ENCODE results near the gene GABRB3. TPM values are rescaled to one million over a fixed set of nuclear protein-coding genes. Genes with fewer than 3 reads are reported as not detected.

The GABRB3 gene
- polyA plus RNA-seq, 2 donors: 0.08 to 0.45 TPM

GRCh38 chr15:26690778-26691177 is 82.1 kb downstream of the GABRB3 start:
- 54 to 60% methylated on average over 2 of the region's 2 CpGs for WGBS, 2 donors

GRCh38 chr15:26689462-26689861 is 83.4 kb downstream of the GABRB3 start:
- 55 to 61% methylated on average over 7 of the region's 7 CpGs for WGBS, 2 donors
- Histone ChIP-seq H3K4me3 (ENCODE audit: low read depth in 1 of 2, low read length in 2 of 2) (no peak overlapping the region), H3K27me3 (ENCODE audit: control insufficient read depth in 1 of 2, insufficient read depth in 2 of 2, low read length in 2 of 2) (no peaks in the 10 kb centered on the region), H3K9me3 (ENCODE audit: control insufficient read depth in 2 of 2, insufficient read depth in 1 of 2, low read depth in 1 of 2, low read length in 1 of 2) (peaks cover 0 to 10% of the 10 kb centered on the region in 2 donors), H3K36me3 (ENCODE audit: control insufficient read depth in 2 of 2, insufficient read depth in 2 of 2, low read length in 1 of 2) (no peaks in the 10 kb centered on the region), H3K4me1 (ENCODE audit: control insufficient read depth in 2 of 2, insufficient read depth in 2 of 2, low read length in 1 of 2) (no peaks in the 10 kb centered on the region), H3K27ac (ENCODE audit: low read depth in 2 of 2, low read length in 1 of 2) (no peak overlapping the region)

More at GRCh38 chr15:26690778-26691177, 82.1 kb downstream of the GABRB3 start:
- Histone ChIP-seq H3K27me3 (ENCODE audit: control insufficient read depth in 1 of 2, insufficient read depth in 2 of 2, low read length in 2 of 2) (no peaks in the 10 kb centered on the region), H3K36me3 (ENCODE audit: control insufficient read depth in 2 of 2, insufficient read depth in 2 of 2, low read length in 1 of 2) (no peaks in the 10 kb centered on the region), H3K4me3 (ENCODE audit: low read depth in 1 of 2, low read length in 2 of 2) (no peak overlapping the region), H3K27ac (ENCODE audit: low read depth in 2 of 2, low read length in 1 of 2) (no peak overlapping the region), H3K9me3 (ENCODE audit: control insufficient read depth in 2 of 2, insufficient read depth in 1 of 2, low read depth in 1 of 2, low read length in 1 of 2) (peaks cover 0 to 10% of the 10 kb centered on the region in 2 donors), H3K4me1 (ENCODE audit: control insufficient read depth in 2 of 2, insufficient read depth in 2 of 2, low read length in 1 of 2) (no peaks in the 10 kb centered on the region)

- Histone ChIP-seq H3K4me3 (ENCODE audit: low read depth in 1 of 2, low read length in 2 of 2) (no peak overlapping the region), H3K9me3 (ENCODE audit: control insufficient read depth in 2 of 2, insufficient read depth in 1 of 2, low read depth in 1 of 2, low read length in 1 of 2) (peaks cover 0 to 10% of the 10 kb centered on the region in 2 donors), H3K27ac (ENCODE audit: low read depth in 2 of 2, low read length in 1 of 2) (no peak overlapping the region), H3K27me3 (ENCODE audit: control insufficient read depth in 1 of 2, insufficient read depth in 2 of 2, low read length in 2 of 2) (no peaks in the 10 kb centered on the region), H3K36me3 (ENCODE audit: control insufficient read depth in 2 of 2, insufficient read depth in 2 of 2, low read length in 1 of 2) (no peaks in the 10 kb centered on the region), H3K4me1 (ENCODE audit: control insufficient read depth in 2 of 2, insufficient read depth in 2 of 2, low read length in 1 of 2) (no peaks in the 10 kb centered on the region)
- 82 to 83% methylated on average over 11 of the region's 11 CpGs for WGBS, 2 donors
Observed at GRCh38 chr15:26686547-26687187, 86.2 kb downstream of the GABRB3 start.

GRCh38 chr15:26682598-26683164 is 90.2 kb downstream of the GABRB3 start:
- Histone ChIP-seq H3K4me1 (ENCODE audit: control insufficient read depth in 2 of 2, insufficient read depth in 2 of 2, low read length in 1 of 2) (no peaks in the 10 kb centered on the region), H3K36me3 (ENCODE audit: control insufficient read depth in 2 of 2, insufficient read depth in 2 of 2, low read length in 1 of 2) (no peaks in the 10 kb centered on the region), H3K9me3 (ENCODE audit: control insufficient read depth in 2 of 2, insufficient read depth in 1 of 2, low read depth in 1 of 2, low read length in 1 of 2) (peaks cover 0 to 5% of the 10 kb centered on the region in 2 donors), H3K27ac (ENCODE audit: low read depth in 2 of 2, low read length in 1 of 2) (no peak overlapping the region), H3K4me3 (ENCODE audit: low read depth in 1 of 2, low read length in 2 of 2) (no peak overlapping the region), H3K27me3 (ENCODE audit: control insufficient read depth in 1 of 2, insufficient read depth in 2 of 2, low read length in 2 of 2) (no peaks in the 10 kb centered on the region)
- WGBS, 2 donors: 64 to 67% methylated on average over 5 of the region's 5 CpGs

- Histone ChIP-seq H3K27ac (ENCODE audit: low read depth in 2 of 2, low read length in 1 of 2) (no peak overlapping the region), H3K9me3 (ENCODE audit: control insufficient read depth in 2 of 2, insufficient read depth in 1 of 2, low read depth in 1 of 2, low read length in 1 of 2) (no peaks in the 10 kb centered on the region), H3K4me3 (ENCODE audit: low read depth in 1 of 2, low read length in 2 of 2) (no peak overlapping the region), H3K4me1 (ENCODE audit: control insufficient read depth in 2 of 2, insufficient read depth in 2 of 2, low read length in 1 of 2) (no peaks in the 10 kb centered on the region), H3K36me3 (ENCODE audit: control insufficient read depth in 2 of 2, insufficient read depth in 2 of 2, low read length in 1 of 2) (no peaks in the 10 kb centered on the region), H3K27me3 (ENCODE audit: control insufficient read depth in 1 of 2, insufficient read depth in 2 of 2, low read length in 2 of 2) (no peaks in the 10 kb centered on the region)
- 88 to 89% methylated on average over 3 of the region's 3 CpGs for WGBS, 2 donors
Observed at GRCh38 chr15:26679927-26680326, 92.9 kb downstream of the GABRB3 start.

- WGBS, 2 donors: 49 to 54% methylated on average over 3 of the region's 3 CpGs
- Histone ChIP-seq H3K4me3 (ENCODE audit: low read depth in 1 of 2, low read length in 2 of 2) (no peak overlapping the region), H3K9me3 (ENCODE audit: control insufficient read depth in 2 of 2, insufficient read depth in 1 of 2, low read depth in 1 of 2, low read length in 1 of 2) (no peaks in the 10 kb centered on the region), H3K27me3 (ENCODE audit: control insufficient read depth in 1 of 2, insufficient read depth in 2 of 2, low read length in 2 of 2) (no peaks in the 10 kb centered on the region), H3K4me1 (ENCODE audit: control insufficient read depth in 2 of 2, insufficient read depth in 2 of 2, low read length in 1 of 2) (no peaks in the 10 kb centered on the region), H3K36me3 (ENCODE audit: control insufficient read depth in 2 of 2, insufficient read depth in 2 of 2, low read length in 1 of 2) (no peaks in the 10 kb centered on the region), H3K27ac (ENCODE audit: low read depth in 2 of 2, low read length in 1 of 2) (no peak overlapping the region)
Observed at GRCh38 chr15:26676115-26676514, 96.8 kb downstream of the GABRB3 start.

GRCh38 chr15:26674467-26674866 is 98.4 kb downstream of the GABRB3 start:
- WGBS, 2 donors: 65 to 71% methylated on average over 4 of the region's 4 CpGs
- no peaks in the 10 kb centered on the region for H3K36me3 ChIP-seq (ENCODE audit: control insufficient read depth in 2 of 2, insufficient read depth in 2 of 2, low read length in 1 of 2)
- H3K27ac ChIP-seq (ENCODE audit: low read depth in 2 of 2, low read length in 1 of 2): no peak overlapping the region
- no peak overlapping the region for H3K4me3 ChIP-seq (ENCODE audit: low read depth in 1 of 2, low read length in 2 of 2)
- H3K27me3 ChIP-seq (ENCODE audit: control insufficient read depth in 1 of 2, insufficient read depth in 2 of 2, low read length in 2 of 2): no peaks in the 10 kb centered on the region
- no peaks in the 10 kb centered on the region for H3K4me1 ChIP-seq (ENCODE audit: control insufficient read depth in 2 of 2, insufficient read depth in 2 of 2, low read length in 1 of 2)
- H3K9me3 ChIP-seq (ENCODE audit: control insufficient read depth in 2 of 2, insufficient read depth in 1 of 2, low read depth in 1 of 2, low read length in 1 of 2): peaks cover 0 to 5% of the 10 kb centered on the region in 2 donors

- no peak overlapping the region for H3K27ac ChIP-seq (ENCODE audit: low read depth in 2 of 2, low read length in 1 of 2)
- 72 to 75% methylated on average over 5 of the region's 5 CpGs for WGBS, 2 donors
Observed at GRCh38 chr15:26673445-26673844, 99.4 kb downstream of the GABRB3 start.

GRCh38 chr15:26670116-26670515 is 102.8 kb downstream of the GABRB3 start:
- Histone ChIP-seq H3K4me1 (ENCODE audit: control insufficient read depth in 2 of 2, insufficient read depth in 2 of 2, low read length in 1 of 2) (no peaks in the 10 kb centered on the region), H3K27me3 (ENCODE audit: control insufficient read depth in 1 of 2, insufficient read depth in 2 of 2, low read length in 2 of 2) (no peaks in the 10 kb centered on the region), H3K9me3 (ENCODE audit: control insufficient read depth in 2 of 2, insufficient read depth in 1 of 2, low read depth in 1 of 2, low read length in 1 of 2) (peaks cover 0 to 5% of the 10 kb centered on the region in 2 donors), H3K4me3 (ENCODE audit: low read depth in 1 of 2, low read length in 2 of 2) (no peak overlapping the region), H3K36me3 (ENCODE audit: control insufficient read depth in 2 of 2, insufficient read depth in 2 of 2, low read length in 1 of 2) (no peaks in the 10 kb centered on the region), H3K27ac (ENCODE audit: low read depth in 2 of 2, low read length in 1 of 2) (no peak overlapping the region)
- WGBS, 2 donors: 52 to 69% methylated on average over 31 to 32 of the region's 32 CpGs

More at GRCh38 chr15:26673445-26673844, 99.4 kb downstream of the GABRB3 start:
- H3K36me3 ChIP-seq (ENCODE audit: control insufficient read depth in 2 of 2, insufficient read depth in 2 of 2, low read length in 1 of 2): no peaks in the 10 kb centered on the region
- H3K9me3 ChIP-seq (ENCODE audit: control insufficient read depth in 2 of 2, insufficient read depth in 1 of 2, low read depth in 1 of 2, low read length in 1 of 2): peaks cover 0 to 5% of the 10 kb centered on the region in 2 donors
- no peaks in the 10 kb centered on the region for H3K4me1 ChIP-seq (ENCODE audit: control insufficient read depth in 2 of 2, insufficient read depth in 2 of 2, low read length in 1 of 2)
- no peak overlapping the region for H3K4me3 ChIP-seq (ENCODE audit: low read depth in 1 of 2, low read length in 2 of 2)
- no peaks in the 10 kb centered on the region for H3K27me3 ChIP-seq (ENCODE audit: control insufficient read depth in 1 of 2, insufficient read depth in 2 of 2, low read length in 2 of 2)
